Neuronal stem cell (in vitro differentiated cells): Measurements from ENCODE around the gene MEGF6.

Experiments used
- DNase-seq: peaks from one replicate; pipeline ENCODE4 v3.0.0-alpha.2; 2013; ENCODE audit warnings: low spot score
- H2AFZ ChIP-seq: one replicate; pipeline ENCODE4 v1.6.1; 2013; ENCODE audit warnings: mild to moderate bottlenecking, low read length, inconsistent platforms
- H2AK5ac ChIP-seq: 2 replicates; pipeline ENCODE4 v1.6.1; 2013; ENCODE audit warnings: low read depth, mild to moderate bottlenecking, inconsistent platforms, low read length, moderate library complexity, mixed read lengths
- H2BK120ac ChIP-seq: 2 replicates; pipeline ENCODE4 v1.6.1; 2013; ENCODE audit warnings: low read depth, mild to moderate bottlenecking, inconsistent platforms, low read length, moderate library complexity, mixed read lengths
- H2BK12ac ChIP-seq: one replicate; pipeline ENCODE4 v1.6.1; 2013; ENCODE audit warnings: low read length, inconsistent platforms
- H2BK15ac ChIP-seq: 2 replicates; pipeline ENCODE4 v1.6.1; 2013; ENCODE audit warnings: mild to moderate bottlenecking, low read length, inconsistent platforms, mixed read lengths
- H2BK5ac ChIP-seq: one replicate; pipeline ENCODE4 v1.6.1; 2013; ENCODE audit warnings: inconsistent platforms, mild to moderate bottlenecking, low read length, moderate library complexity
- H3K14ac ChIP-seq: one replicate; pipeline ENCODE4 v1.6.1; 2013; ENCODE audit warnings: low read length, inconsistent platforms
- H3K18ac ChIP-seq: 2 replicates; pipeline ENCODE4 v1.6.1; 2013; ENCODE audit warnings: low read length, inconsistent platforms
- H3K23ac ChIP-seq: 2 replicates; pipeline ENCODE4 v1.6.1; 2013; ENCODE audit warnings: low read depth, mild to moderate bottlenecking, mixed read lengths, low read length, inconsistent platforms; ENCODE audit not compliant: poor library complexity
- H3K27ac ChIP-seq: replicated peaks from 3 replicates; pipeline ENCODE4 v1.5.1; 2013; ENCODE audit warnings: low read length, inconsistent platforms
- H3K27me3 ChIP-seq, 3 experiments: 2 replicates each; pipeline ENCODE4 v1.6.1; 2013; ENCODE audit warnings: low read length in 3 of 3, mild to moderate bottlenecking in 2 of 3, inconsistent platforms in 1 of 3, low read depth in 1 of 3, mixed read lengths in 1 of 3, moderate library complexity in 1 of 3; ENCODE audit not compliant: control insufficient read depth in 3 of 3, insufficient read depth in 3 of 3
- H3K36me3 ChIP-seq, 2 donors: replicated peaks in 1 of 2; 2 replicates each; pipeline ENCODE4 v1.6.1; 2013; ENCODE audit warnings: low read length in 2 of 2; ENCODE audit not compliant: control insufficient read depth in 2 of 2, insufficient read depth in 2 of 2
- H3K4ac ChIP-seq: 2 replicates; pipeline ENCODE4 v1.6.1; 2013; ENCODE audit warnings: inconsistent platforms, mild to moderate bottlenecking, low read length, moderate library complexity
- H3K4me1 ChIP-seq, 2 donors: 1 replicate in 1 of 2; 2 replicates in 1 of 2; pipeline ENCODE4 v1.6.1; 2013; ENCODE audit warnings: low read length in 2 of 2, low read depth in 1 of 2; ENCODE audit not compliant: control insufficient read depth in 2 of 2, insufficient read depth in 1 of 2
- H3K4me2 ChIP-seq: one replicate; pipeline ENCODE4 v1.6.1; 2013; ENCODE audit warnings: mild to moderate bottlenecking, low read length, inconsistent platforms; ENCODE audit not compliant: insufficient read depth, poor library complexity, severe bottlenecking
- H3K4me3 ChIP-seq, 2 donors: 2 replicates each; pipeline ENCODE4 v1.5.1; 2013; ENCODE audit warnings: low read length in 2 of 2, mild to moderate bottlenecking in 2 of 2, inconsistent platforms in 1 of 2, moderate library complexity in 1 of 2
- H3K79me1 ChIP-seq: one replicate; pipeline ENCODE4 v1.6.1; 2013; ENCODE audit warnings: low read depth, mild to moderate bottlenecking, inconsistent platforms, low read length, moderate library complexity
- H3K9ac ChIP-seq: one replicate; pipeline ENCODE4 v1.6.1; 2013; ENCODE audit warnings: mild to moderate bottlenecking, low read depth, low read length, inconsistent platforms; ENCODE audit not compliant: poor library complexity
- H3K9me3 ChIP-seq, 2 donors: replicated peaks in 1 of 2; 2 replicates each; pipeline versions ENCODE3 to v1.6.1; 2013; ENCODE audit warnings: low read length in 2 of 2, mild to moderate bottlenecking in 2 of 2, inconsistent platforms in 1 of 2, low read depth in 1 of 2, mixed read lengths in 1 of 2, moderate library complexity in 1 of 2; ENCODE audit not compliant: control insufficient read depth in 2 of 2, insufficient read depth in 1 of 2
- H4K8ac ChIP-seq: one replicate; pipeline ENCODE4 v1.6.1; 2013; ENCODE audit warnings: low read depth, mild to moderate bottlenecking, inconsistent platforms, low read length, moderate library complexity
- H4K91ac ChIP-seq: one replicate; pipeline ENCODE4 v1.6.1; 2013; ENCODE audit warnings: low read length, low read depth, mild to moderate bottlenecking, inconsistent platforms; ENCODE audit not compliant: poor library complexity
- WGBS, 2 donors: extraction: QIAGEN DNeasy Blood & Tissue Kit; methylation state at CpG; one replicate each; pipeline ENCODE4 v1.1.7; 2013; ENCODE audit warnings: missing lambda C conversion rate in 2 of 2, mixed read lengths in 1 of 2; ENCODE audit not compliant: insufficient read length in 2 of 2, insufficient replicate concordance in 1 of 2; ENCODE audit errors: extremely low coverage in 2 of 2; 5-methylcytosine and 5-hydroxymethylcytosine counted together

The MEGF6 gene

GRCh38 chr1:3459051-3459908 is 152.0 kb downstream of the MEGF6 start:
- no peak overlapping the region for H2BK12ac ChIP-seq
- no peaks in the 10 kb centered on the region for H3K36me3 ChIP-seq
- H3K14ac ChIP-seq: no peak overlapping the region
- no peak overlapping the region for H4K8ac ChIP-seq
- H3K4ac ChIP-seq: no peak overlapping the region
- peak overlapping the region; percentile 58 for H2AK5ac ChIP-seq
- peak overlapping the region; percentile 24 for H2BK15ac ChIP-seq
- peak overlapping the region; percentile 64 for H3K18ac ChIP-seq
- no peak overlapping the region for H3K27ac ChIP-seq
- no peak overlapping the region for H3K9ac ChIP-seq
- no peak overlapping the region for H2BK120ac ChIP-seq
- no CpG with 5 or more reads among the region's 24 CpGs for WGBS, 2 donors
- no peak for DNase-seq
- H4K91ac ChIP-seq: no peak overlapping the region
- peaks cover 3% of the 10 kb centered on the region for H3K79me1 ChIP-seq
- H2BK5ac ChIP-seq: peak overlapping the region; percentile 46
- H3K9me3 ChIP-seq: no peaks in the 10 kb centered on the region
- H3K4me1 ChIP-seq: peaks cover 12 to 32% of the 10 kb centered on the region in 2 donors
- no peak overlapping the region for H3K4me2 ChIP-seq
- H3K27me3 ChIP-seq: peaks cover 0 to 5% (median 0%) of the 10 kb centered on the region in 3 experiments
- no peak overlapping the region for H3K23ac ChIP-seq
- no peak overlapping the region for H2AFZ ChIP-seq
- no peak overlapping the region for H3K4me3 ChIP-seq

- H2AFZ ChIP-seq: peak overlapping the region; percentile 59
- no peak overlapping the region for H2BK15ac ChIP-seq
- no peak overlapping the region for H3K14ac ChIP-seq
- WGBS, 2 donors: no CpG with 5 or more reads among the region's 18 CpGs
- peak overlapping the region; percentile 36 for H2AK5ac ChIP-seq
- no peak overlapping the region for H3K4me2 ChIP-seq
- no peaks in the 10 kb centered on the region for H3K36me3 ChIP-seq
- H3K9me3 ChIP-seq: no peaks in the 10 kb centered on the region
- H3K79me1 ChIP-seq: peaks cover 3% of the 10 kb centered on the region
- no peak overlapping the region for H4K91ac ChIP-seq
- no peak overlapping the region for H3K4ac ChIP-seq
- H3K27me3 ChIP-seq: peaks cover 0 to 5% (median 0%) of the 10 kb centered on the region in 3 experiments
- peak overlapping the region; percentile 68 for H3K23ac ChIP-seq
- no peak overlapping the region for H2BK120ac ChIP-seq
- peak overlapping the region; percentile 81 for H3K18ac ChIP-seq
- no peak overlapping the region for H3K4me3 ChIP-seq
- H3K9ac ChIP-seq: peak overlapping the region; percentile 32
- no peak overlapping the region for H2BK5ac ChIP-seq
- peak overlapping the region; percentile 9 for H3K27ac ChIP-seq
- peaks cover 20 to 32% of the 10 kb centered on the region in 2 donors for H3K4me1 ChIP-seq
- no peak for DNase-seq
- H4K8ac ChIP-seq: peak overlapping the region; percentile 52
- H2BK12ac ChIP-seq: no peak overlapping the region
Observed at GRCh38 chr1:3457910-3458883, 153.1 kb downstream of the MEGF6 start.

GRCh38 chr1:3456964-3457909 is 154.1 kb downstream of the MEGF6 start:
- Histone ChIP-seq H2AFZ (no peak overlapping the region), H4K8ac (no peak overlapping the region), H2BK120ac (no peak overlapping the region), H3K9ac (no peak overlapping the region), H3K27me3 (peaks cover 0 to 8% (median 5%) of the 10 kb centered on the region in 3 experiments), H3K27ac (no peak overlapping the region), H3K4me3 (no peak overlapping the region), H3K79me1 (peaks cover 3% of the 10 kb centered on the region), H3K9me3 (no peaks in the 10 kb centered on the region), H2BK15ac (peak overlapping the region; percentile 75), H3K14ac (no peak overlapping the region), H3K23ac (peak overlapping the region; percentile 80), H3K4me2 (no peak overlapping the region), H3K4ac (no peak overlapping the region), H3K4me1 (peaks cover 20 to 32% of the 10 kb centered on the region in 2 donors), H2BK12ac (no peak overlapping the region), H3K36me3 (no peaks in the 10 kb centered on the region), H4K91ac (peak overlapping the region; percentile 43), H2AK5ac (peak overlapping the region; percentile 36), H3K18ac (peak overlapping the region; percentile 81), H2BK5ac (no peak overlapping the region)
- DNase-seq: no peak
- no CpG with 5 or more reads among the region's 29 CpGs for WGBS, 2 donors
